OCI-LY7 (cell line): ENCODE data around the gene ECEL1. TPM values are rescaled to one million over a fixed set of nuclear protein-coding genes. Genes with fewer than 3 reads are reported as not detected.

ENCODE experiments used
- BruUV-seq: library from RNA; stranded (reverse); fragments of 400-500 nt; replicated peaks from 2 replicates; lab custom pipeline; 2021; lab: Mats Ljungman, UMichigan
- CTCF ChIA-PET: fragments of 300-600 bp; sonication (Branson Sonifier 250); formaldehyde crosslinking; loops from one replicate; lab custom pipeline; 2022; ENCODE audit warnings: antibody characterized with exemption; ENCODE audit not compliant: unreplicated experiment; lab: Charles Lee
- POLR2A ChIA-PET: fragments of 300-600 bp; sonication (Branson Sonifier 250); formaldehyde crosslinking; loops from one replicate; lab custom pipeline; 2022; ENCODE audit warnings: antibody characterized with exemption; lab: Charles Lee
- DNase-seq: peaks from one replicate; pipeline ENCODE4 v3.0.0-alpha.2; 2015; ENCODE audit warnings: low spot score
- H2AFZ ChIP-seq: fragments of 200-600 bp; sonication (generic), shearing (Covaris generic); 2 replicates; pipeline ENCODE4 v1.6.1; 2014; ENCODE audit warnings: mild to moderate bottlenecking, antibody characterized with exemption, low read length, moderate library complexity
- H3K27ac ChIP-seq: fragments of 200-600 bp; sonication (generic); 2 replicates; pipeline ENCODE4 v1.5.1; 2014; ENCODE audit warnings: mixed run types, low read depth, mild to moderate bottlenecking, moderate library complexity, low read length, inconsistent platforms; ENCODE audit not compliant: poor library complexity, severe bottlenecking
- H3K36me3 ChIP-seq: fragments of 200-600 bp; sonication (generic); 2 replicates; pipeline ENCODE4 v1.6.1; 2014; ENCODE audit warnings: mild to moderate bottlenecking, antibody characterized with exemption, low read length, moderate library complexity, mixed read lengths; ENCODE audit not compliant: insufficient read depth
- H3K4me1 ChIP-seq: fragments of 200-600 bp; sonication (generic); 2 replicates; pipeline ENCODE4 v1.5.1; 2014; ENCODE audit warnings: mild to moderate bottlenecking, low read length; ENCODE audit not compliant: insufficient read depth, poor library complexity, severe bottlenecking
- H3K4me2 ChIP-seq: fragments of 200-600 bp; sonication (generic); 2 replicates; pipeline ENCODE4 v1.6.1; 2014; ENCODE audit warnings: mild to moderate bottlenecking, low read length
- H3K4me3 ChIP-seq: fragments of 200-600 bp; sonication (generic); 2 replicates; pipeline ENCODE4 v1.5.1; 2014; ENCODE audit warnings: mild to moderate bottlenecking, low read depth, low read length; ENCODE audit not compliant: poor library complexity, severe bottlenecking
- H3K79me2 ChIP-seq: fragments of 200-600 bp; sonication (generic); 2 replicates; pipeline ENCODE4 v1.6.1; 2016; ENCODE audit warnings: low read depth, mild to moderate bottlenecking, low read length, moderate library complexity, mixed read lengths; ENCODE audit not compliant: insufficient read depth
- H3K9me2 ChIP-seq: fragments of 200-600 bp; sonication (generic); 2 replicates; pipeline ENCODE4 v1.6.1; 2016; ENCODE audit warnings: mild to moderate bottlenecking, low read length, mixed read lengths; ENCODE audit not compliant: insufficient read depth
- H3K9me3 ChIP-seq: fragments of 200-600 bp; sonication (generic); 2 replicates; pipeline ENCODE4 v1.6.1; 2014; ENCODE audit warnings: mild to moderate bottlenecking, mixed run types, low read length, mixed read lengths
- H4K20me1 ChIP-seq: fragments of 200-600 bp; sonication (generic); 2 replicates; pipeline ENCODE4 v1.6.1; 2014; ENCODE audit warnings: mild to moderate bottlenecking, antibody characterized with exemption, low read length, moderate library complexity, mixed read lengths; ENCODE audit not compliant: insufficient read depth
- CTCF ChIP-seq: fragments of 200-600 bp; sonication (generic); conservative IDR thresholded peaks from 2 replicates; pipeline ENCODE4 v1.5.1; 2014; ENCODE audit warnings: mild to moderate bottlenecking, antibody characterized with exemption, low read length, moderate library complexity, mixed read lengths
- EZH2phosphoT487 ChIP-seq: fragments of 200-600 bp; sonication (generic); IDR thresholded peaks from 2 replicates; pipeline ENCODE4 v1.6.1; 2018; ENCODE audit warnings: low read depth, borderline replicate concordance, mild to moderate bottlenecking, mixed run types, antibody characterized with exemption, low read length, moderate library complexity, mixed read lengths
- intact Hi-C: fragments of 100-400 bp; cut with micrococcal nuclease; formaldehyde crosslinking; loops from one replicate; pipeline ENCODE4 v1.10.0; 2022; ENCODE audit not compliant: unreplicated experiment
- total RNA-seq, 2 experiments: library from RNA; depleted of rRNA in 1 of 2; stranded (reverse); fragments of >200 nt in 1 of 2; shearing (Covaris generic) in 1 of 2; gene quantifications; 2 replicates each; pipeline ENCODE4 v1.2.3, GENCODE V29; 2014 to 2022

Gene ECEL1
- total RNA-seq, 2 experiments from 2014 or later: not detected

GRCh38 chr2:232491139-232491780, 3.6 kb upstream of the ECEL1 start:
- BruUV-seq: no TSS peak
- no peak overlapping the region for H3K27ac ChIP-seq

GRCh38 chr2:232490221-232491138, 2.8 kb upstream of the ECEL1 start:
- ChIA-PET CTCF (no interaction called here), POLR2A (interaction anchor here (0.7 kb wide), 1 partner anchor 1813 kb away, joined by 3 read pairs; no protein-coding TSS in a partner anchor)
- Histone ChIP-seq H3K4me2 (no peak overlapping the region), H2AFZ (no peak overlapping the region), H3K4me3 (no peak overlapping the region), H3K27ac (no peak overlapping the region), H3K9me3 (no peaks in the 10 kb centered on the region), H3K4me1 (no peaks in the 10 kb centered on the region), H3K9me2 (no peaks in the 10 kb centered on the region), H4K20me1 (no peaks in the 10 kb centered on the region), H3K79me2 (no peaks in the 10 kb centered on the region), H3K36me3 (no peaks in the 10 kb centered on the region)
- TF ChIP-seq EZH2phosphoT487 (no peak), CTCF (no peak)
- DNase-seq: no peak
- intact Hi-C loops: no loop called here
- no TSS peak for BruUV-seq

More at GRCh38 chr2:232491139-232491780, 3.6 kb upstream of the ECEL1 start:
- Histone ChIP-seq H3K9me2 (no peaks in the 10 kb centered on the region), H3K36me3 (no peaks in the 10 kb centered on the region), H4K20me1 (no peaks in the 10 kb centered on the region), H3K9me3 (no peaks in the 10 kb centered on the region), H2AFZ (no peak overlapping the region), H3K4me3 (no peak overlapping the region), H3K4me2 (no peak overlapping the region), H3K4me1 (no peaks in the 10 kb centered on the region), H3K79me2 (no peaks in the 10 kb centered on the region)
- no peak for DNase-seq
- ChIA-PET CTCF (no interaction called here), POLR2A (interaction anchor here (0.7 kb wide), 1 partner anchor 1814 kb away, joined by 3 read pairs; no protein-coding TSS in a partner anchor)
- intact Hi-C loops: no loop called here
- TF ChIP-seq CTCF (no peak), EZH2phosphoT487 (no peak)
